ENCODE data around the gene ELAVL4.

Gene ELAVL4

GRCh38 chr1:50108497-50109059, at the start of gene ELAVL4:
ELAVL4 (plus strand) TSS chr1:50108920; CDS start chr1:50109190, 270 bp downstream.
- in situ Hi-C loops (cut with HindIII; ENCODE audit: low sequenced_read_pairs): no loop called here

- in situ Hi-C loops (cut with HindIII; ENCODE audit: low sequenced_read_pairs): no loop called here
Measured at GRCh38 chr1:50060279-50060678, 48.4 kb upstream of the ELAVL4 start.

GRCh38 chr1:50066806-50067205, 41.9 kb upstream of the ELAVL4 start:
- in situ Hi-C loops (cut with HindIII; ENCODE audit: low sequenced_read_pairs): no loop called here

- in situ Hi-C loops (cut with HindIII; ENCODE audit: low sequenced_read_pairs): no loop called here
Measured at GRCh38 chr1:50074931-50075330, 33.8 kb upstream of the ELAVL4 start.

GRCh38 chr1:50077273-50077672, 31.4 kb upstream of the ELAVL4 start:
- in situ Hi-C loops (cut with HindIII; ENCODE audit: low sequenced_read_pairs): no loop called here

GRCh38 chr1:50080904-50081586, 27.7 kb upstream of the ELAVL4 start:
- in situ Hi-C loops (cut with HindIII; ENCODE audit: low sequenced_read_pairs): no loop called here

GRCh38 chr1:50084389-50084788, 24.3 kb upstream of the ELAVL4 start:
- in situ Hi-C loops (cut with HindIII; ENCODE audit: low sequenced_read_pairs): no loop called here

- in situ Hi-C loops (cut with HindIII; ENCODE audit: low sequenced_read_pairs): no loop called here
Measured at GRCh38 chr1:50091068-50091467, 17.7 kb upstream of the ELAVL4 start.

- in situ Hi-C loops (cut with HindIII; ENCODE audit: low sequenced_read_pairs): no loop called here
Measured at GRCh38 chr1:50095716-50096115, 13.0 kb upstream of the ELAVL4 start.

GRCh38 chr1:50097021-50097679, 11.6 kb upstream of the ELAVL4 start:
- in situ Hi-C loops (cut with HindIII; ENCODE audit: low sequenced_read_pairs): no loop called here

- in situ Hi-C loops (cut with HindIII; ENCODE audit: low sequenced_read_pairs): no loop called here
Measured at GRCh38 chr1:50097791-50098190, 10.9 kb upstream of the ELAVL4 start.

GRCh38 chr1:50098591-50099021, 10.1 kb upstream of the ELAVL4 start:
- in situ Hi-C loops (cut with HindIII; ENCODE audit: low sequenced_read_pairs): no loop called here

GRCh38 chr1:50099654-50100053, 9.1 kb upstream of the ELAVL4 start:
- in situ Hi-C loops (cut with HindIII; ENCODE audit: low sequenced_read_pairs): no loop called here

GRCh38 chr1:50103615-50104081, 5.1 kb upstream of the ELAVL4 start:
- in situ Hi-C loops (cut with HindIII; ENCODE audit: low sequenced_read_pairs): no loop called here

- in situ Hi-C loops (cut with HindIII; ENCODE audit: low sequenced_read_pairs): no loop called here
Measured at GRCh38 chr1:50105433-50105832, 3.3 kb upstream of the ELAVL4 start.

GRCh38 chr1:50106095-50106761, 2.5 kb upstream of the ELAVL4 start:
- in situ Hi-C loops (cut with HindIII; ENCODE audit: low sequenced_read_pairs): no loop called here

GRCh38 chr1:50109116-50109515, 396 bp downstream of the ELAVL4 start:
- in situ Hi-C loops (cut with HindIII; ENCODE audit: low sequenced_read_pairs): no loop called here

- in situ Hi-C loops (cut with HindIII; ENCODE audit: low sequenced_read_pairs): no loop called here
Measured at GRCh38 chr1:50109647-50110075, 941 bp downstream of the ELAVL4 start.

GRCh38 chr1:50110151-50110550, 1.4 kb downstream of the ELAVL4 start:
- in situ Hi-C loops (cut with HindIII; ENCODE audit: low sequenced_read_pairs): no loop called here

GRCh38 chr1:50110656-50111055, 1.9 kb downstream of the ELAVL4 start:
- in situ Hi-C loops (cut with HindIII; ENCODE audit: low sequenced_read_pairs): no loop called here

GRCh38 chr1:50111503-50111902, 2.8 kb downstream of the ELAVL4 start:
- in situ Hi-C loops (cut with HindIII; ENCODE audit: low sequenced_read_pairs): no loop called here

Measured in DLD1 (cell line).